SK-N-SH (cell line): ENCODE results near the gene NCKAP5. TPM values are rescaled to one million over a fixed set of nuclear protein-coding genes. Genes with fewer than 3 reads are reported as not detected.

Experiments used
- CTCF ChIA-PET: fragments of 300-600, 350-600 bp; formaldehyde crosslinking; extraction: SDS; loops from one replicate; lab custom pipeline; 2021; lab: Yijun Ruan, JAX
- POLR2A ChIA-PET: fragments of 350-600 bp; sonication (Branson Sonifier 250); formaldehyde crosslinking; extraction: SDS; loops from one replicate; lab custom pipeline; 2020; ENCODE audit warnings: antibody characterized with exemption, inconsistent platforms; lab: Yijun Ruan, JAX
- DNase-seq: peaks from one replicate; pipeline ENCODE4 v3.0.0; 2012
- H2AFZ ChIP-seq: fragments of 200-600 bp; sonication (generic); 2 replicates; pipeline ENCODE4 v1.8.1; 2016; ENCODE audit warnings: antibody characterized with exemption, mild to moderate bottlenecking, low read depth
- H3F3A ChIP-seq: fragments of 200-600 bp; sonication (generic); replicated peaks from 2 replicates; pipeline ENCODE3; 2016; ENCODE audit warnings: antibody characterized with exemption, mild to moderate bottlenecking; ENCODE audit not compliant: insufficient read depth
- H3K27ac ChIP-seq, 2 experiments: fragments of 200-500 bp in 1 of 2; fragments of 200-600 bp in 1 of 2; sonication (Bioruptor generic) in 1 of 2; sonication (generic), shearing (Covaris generic) in 1 of 2; 2 replicates each; pipeline versions ENCODE4 v1.5.1 to v1.6.1; 2014 to 2016; ENCODE audit warnings: low read depth in 2 of 2, inconsistent platforms in 1 of 2, low read length in 1 of 2, mild to moderate bottlenecking in 1 of 2, mixed read lengths in 1 of 2
- H3K27me3 ChIP-seq: fragments of 200-600 bp; sonication (generic), shearing (Covaris generic); 2 replicates; pipeline ENCODE4 v1.6.1; 2016; ENCODE audit warnings: mixed run types; ENCODE audit not compliant: insufficient read depth
- H3K36me3 ChIP-seq, 2 experiments: fragments of 200-500 bp in 1 of 2; fragments of 200-600 bp in 1 of 2; sonication (Bioruptor generic) in 1 of 2; sonication (generic) in 1 of 2; replicated peaks in 1 of 2; 2 replicates each; pipeline versions ENCODE3 to v1.5.1; 2014 to 2016; ENCODE audit warnings: low read length in 1 of 2, mild to moderate bottlenecking in 1 of 2; ENCODE audit not compliant: insufficient read depth in 2 of 2, control insufficient read depth in 1 of 2
- H3K4me1 ChIP-seq, 2 experiments: fragments of 200-500 bp in 1 of 2; fragments of 200-600 bp in 1 of 2; sonication (Bioruptor generic) in 1 of 2; sonication (generic), shearing (Covaris generic) in 1 of 2; 2 replicates each; pipeline versions ENCODE4 v1.5.1 to v1.6.1; 2014 to 2016; ENCODE audit warnings: low read depth in 1 of 2, low read length in 1 of 2, mixed run types in 1 of 2; ENCODE audit not compliant: insufficient read depth in 2 of 2, control insufficient read depth in 1 of 2
- H3K4me2 ChIP-seq: fragments of 200-600 bp; sonication (generic), shearing (Covaris generic); 2 replicates; pipeline ENCODE4 v1.6.1; 2017; ENCODE audit warnings: mixed run types
- H3K4me3 ChIP-seq, 2 experiments: fragments of 200-500 bp in 1 of 2; fragments of 200-600 bp in 1 of 2; sonication (Bioruptor generic) in 1 of 2; sonication (generic), shearing (Covaris generic) in 1 of 2; 2 replicates each; pipeline versions ENCODE4 v1.5.1 to v1.8.1; 2014 to 2016; ENCODE audit warnings: low read depth in 2 of 2, inconsistent platforms in 1 of 2, low read length in 1 of 2, mild to moderate bottlenecking in 1 of 2, mixed read lengths in 1 of 2, moderate library complexity in 1 of 2
- H3K79me2 ChIP-seq: fragments of 200-600 bp; sonication (generic); 2 replicates; pipeline ENCODE4 v1.8.1; 2017; ENCODE audit warnings: mild to moderate bottlenecking; ENCODE audit not compliant: insufficient read depth
- H3K9ac ChIP-seq: fragments of 200-600 bp; sonication (generic); 2 replicates; pipeline ENCODE4 v1.6.1; 2017; ENCODE audit warnings: mixed run types
- H3K9me2 ChIP-seq: fragments of 200-600 bp; sonication (generic); 2 replicates; pipeline ENCODE4 v1.6.1; 2017; ENCODE audit warnings: mixed run types
- H3K9me3 ChIP-seq: fragments of 200-600 bp; sonication (generic); 2 replicates; pipeline ENCODE4 v1.6.1; 2017; ENCODE audit warnings: mixed run types, mild to moderate bottlenecking, moderate library complexity
- H4K20me1 ChIP-seq: fragments of 200-600 bp; sonication (generic); 2 replicates; pipeline ENCODE4 v1.6.1; 2017; ENCODE audit warnings: mild to moderate bottlenecking, mixed run types; ENCODE audit not compliant: insufficient read depth
- ELF1 ChIP-seq: IDR thresholded peaks from 2 replicates; pipeline ENCODE4 v1.4.0; 2012
- EP300 ChIP-seq, 2 experiments: IDR thresholded peaks; 2 replicates each; pipeline versions ENCODE4 v1.4.0 to v1.6.1; 2012; ENCODE audit warnings: borderline replicate concordance in 1 of 2, low read depth in 1 of 2, low read length in 1 of 2
- FOXM1 ChIP-seq: IDR thresholded peaks from 2 replicates; pipeline ENCODE4 v1.4.0; 2012; ENCODE audit warnings: low read depth, mild to moderate bottlenecking
- GABPA ChIP-seq: IDR thresholded peaks from 2 replicates; pipeline ENCODE4 v1.4.0; 2012; ENCODE audit warnings: low read depth, mild to moderate bottlenecking
- GATA2 ChIP-seq: sonication (generic); formaldehyde crosslinking; IDR thresholded peaks from 2 replicates; pipeline ENCODE4 v1.5.0; 2020; ENCODE audit warnings: mild to moderate bottlenecking, missing genetic modification reagents
- JUND ChIP-seq: IDR thresholded peaks from 2 replicates; pipeline ENCODE4 v1.4.0; 2012
- MEF2A ChIP-seq: IDR thresholded peaks from 2 replicates; pipeline ENCODE4 v1.4.0; 2012; ENCODE audit warnings: low read depth, borderline replicate concordance
- NRF1 ChIP-seq: IDR thresholded peaks from 2 replicates; pipeline ENCODE4 v1.6.1; 2012; ENCODE audit warnings: low read depth, mild to moderate bottlenecking, low read length
- POLR2AphosphoS5 ChIP-seq: IDR thresholded peaks from 2 replicates; pipeline ENCODE4 v1.6.1; 2012; ENCODE audit warnings: low read depth, low read length
- RCOR1 ChIP-seq: fragments of 150-350 bp; IDR thresholded peaks from 2 replicates; pipeline ENCODE4 v1.6.1; 2017; ENCODE audit warnings: antibody characterized with exemption, low read length
- TCF12 ChIP-seq: IDR thresholded peaks from 2 replicates; pipeline ENCODE4 v1.4.0; 2012
- YY1 ChIP-seq: IDR thresholded peaks from 2 replicates; pipeline ENCODE4 v1.4.0; 2012; ENCODE audit warnings: low read depth, mild to moderate bottlenecking
- ZBTB33 ChIP-seq: IDR thresholded peaks from 2 replicates; pipeline ENCODE4 v1.4.0; 2012; ENCODE audit warnings: low read depth, borderline replicate concordance
- WGBS: methylation state at CpG from one replicate; pipeline ENCODE4 v1.1.6; 2017; ENCODE audit warnings: low lambda C conversion rate; 5-methylcytosine and 5-hydroxymethylcytosine counted together
- polyA plus RNA-seq, 3 experiments: library from polyadenylated mRNA; depleted of rRNA; stranded (reverse); fragments of >200 nt; gene quantifications; 2 replicates each; pipeline ENCODE4 v1.2.3, GENCODE V29; 2012
- TF ChIP-seq, protein P1 (sequence below): fragments of 200-600 bp; sonication (generic); IDR thresholded peaks from 2 replicates; pipeline ENCODE4 v1.6.1; 2017; ENCODE audit warnings: antibody characterized with exemption, mild to moderate bottlenecking, moderate library complexity
- TF ChIP-seq, protein P2 (sequence below): IDR thresholded peaks from 2 replicates; pipeline ENCODE4 v1.6.1; 2012; ENCODE audit warnings: mild to moderate bottlenecking, low read depth, low read length, moderate library complexity
- TF ChIP-seq, protein P3 (sequence below): fragments of 150-350 bp; IDR thresholded peaks from 2 replicates; pipeline ENCODE4 v1.6.1; 2016; ENCODE audit warnings: mild to moderate bottlenecking, low read depth, low read length
- TF ChIP-seq, protein P4 (sequence below): IDR thresholded peaks from 2 replicates; pipeline ENCODE4 v1.4.0; 2012; ENCODE audit warnings: low read depth, borderline replicate concordance

NCKAP5 gene
- polyA plus RNA-seq, 1 of the 3 experiments (the other 2 are of a cell fraction) = 0.02 TPM

GRCh38 chr2:133569286-133569830, 1.1 kb upstream of the NCKAP5 start:
- no peak for TF ChIP-seq TCF12
- no peak for TF ChIP-seq FOXM1
- TF ChIP-seq RCOR1 = no peak
- no peak for TF ChIP-seq POLR2AphosphoS5
- TF ChIP-seq JUND = no peak
- no peak for TF ChIP-seq GABPA
- TF ChIP-seq, protein P1, sequence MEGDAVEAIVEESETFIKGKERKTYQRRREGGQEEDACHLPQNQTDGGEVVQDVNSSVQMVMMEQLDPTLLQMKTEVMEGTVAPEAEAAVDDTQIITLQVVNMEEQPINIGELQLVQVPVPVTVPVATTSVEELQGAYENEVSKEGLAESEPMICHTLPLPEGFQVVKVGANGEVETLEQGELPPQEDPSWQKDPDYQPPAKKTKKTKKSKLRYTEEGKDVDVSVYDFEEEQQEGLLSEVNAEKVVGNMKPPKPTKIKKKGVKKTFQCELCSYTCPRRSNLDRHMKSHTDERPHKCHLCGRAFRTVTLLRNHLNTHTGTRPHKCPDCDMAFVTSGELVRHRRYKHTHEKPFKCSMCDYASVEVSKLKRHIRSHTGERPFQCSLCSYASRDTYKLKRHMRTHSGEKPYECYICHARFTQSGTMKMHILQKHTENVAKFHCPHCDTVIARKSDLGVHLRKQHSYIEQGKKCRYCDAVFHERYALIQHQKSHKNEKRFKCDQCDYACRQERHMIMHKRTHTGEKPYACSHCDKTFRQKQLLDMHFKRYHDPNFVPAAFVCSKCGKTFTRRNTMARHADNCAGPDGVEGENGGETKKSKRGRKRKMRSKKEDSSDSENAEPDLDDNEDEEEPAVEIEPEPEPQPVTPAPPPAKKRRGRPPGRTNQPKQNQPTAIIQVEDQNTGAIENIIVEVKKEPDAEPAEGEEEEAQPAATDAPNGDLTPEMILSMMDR = no peak
- TF ChIP-seq, protein P2, sequence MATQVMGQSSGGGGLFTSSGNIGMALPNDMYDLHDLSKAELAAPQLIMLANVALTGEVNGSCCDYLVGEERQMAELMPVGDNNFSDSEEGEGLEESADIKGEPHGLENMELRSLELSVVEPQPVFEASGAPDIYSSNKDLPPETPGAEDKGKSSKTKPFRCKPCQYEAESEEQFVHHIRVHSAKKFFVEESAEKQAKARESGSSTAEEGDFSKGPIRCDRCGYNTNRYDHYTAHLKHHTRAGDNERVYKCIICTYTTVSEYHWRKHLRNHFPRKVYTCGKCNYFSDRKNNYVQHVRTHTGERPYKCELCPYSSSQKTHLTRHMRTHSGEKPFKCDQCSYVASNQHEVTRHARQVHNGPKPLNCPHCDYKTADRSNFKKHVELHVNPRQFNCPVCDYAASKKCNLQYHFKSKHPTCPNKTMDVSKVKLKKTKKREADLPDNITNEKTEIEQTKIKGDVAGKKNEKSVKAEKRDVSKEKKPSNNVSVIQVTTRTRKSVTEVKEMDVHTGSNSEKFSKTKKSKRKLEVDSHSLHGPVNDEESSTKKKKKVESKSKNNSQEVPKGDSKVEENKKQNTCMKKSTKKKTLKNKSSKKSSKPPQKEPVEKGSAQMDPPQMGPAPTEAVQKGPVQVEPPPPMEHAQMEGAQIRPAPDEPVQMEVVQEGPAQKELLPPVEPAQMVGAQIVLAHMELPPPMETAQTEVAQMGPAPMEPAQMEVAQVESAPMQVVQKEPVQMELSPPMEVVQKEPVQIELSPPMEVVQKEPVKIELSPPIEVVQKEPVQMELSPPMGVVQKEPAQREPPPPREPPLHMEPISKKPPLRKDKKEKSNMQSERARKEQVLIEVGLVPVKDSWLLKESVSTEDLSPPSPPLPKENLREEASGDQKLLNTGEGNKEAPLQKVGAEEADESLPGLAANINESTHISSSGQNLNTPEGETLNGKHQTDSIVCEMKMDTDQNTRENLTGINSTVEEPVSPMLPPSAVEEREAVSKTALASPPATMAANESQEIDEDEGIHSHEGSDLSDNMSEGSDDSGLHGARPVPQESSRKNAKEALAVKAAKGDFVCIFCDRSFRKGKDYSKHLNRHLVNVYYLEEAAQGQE = no peak
- TF ChIP-seq ELF1 = no peak
- TF ChIP-seq MEF2A = no peak
- TF ChIP-seq, protein P3, sequence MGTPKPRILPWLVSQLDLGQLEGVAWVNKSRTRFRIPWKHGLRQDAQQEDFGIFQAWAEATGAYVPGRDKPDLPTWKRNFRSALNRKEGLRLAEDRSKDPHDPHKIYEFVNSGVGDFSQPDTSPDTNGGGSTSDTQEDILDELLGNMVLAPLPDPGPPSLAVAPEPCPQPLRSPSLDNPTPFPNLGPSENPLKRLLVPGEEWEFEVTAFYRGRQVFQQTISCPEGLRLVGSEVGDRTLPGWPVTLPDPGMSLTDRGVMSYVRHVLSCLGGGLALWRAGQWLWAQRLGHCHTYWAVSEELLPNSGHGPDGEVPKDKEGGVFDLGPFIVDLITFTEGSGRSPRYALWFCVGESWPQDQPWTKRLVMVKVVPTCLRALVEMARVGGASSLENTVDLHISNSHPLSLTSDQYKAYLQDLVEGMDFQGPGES = no peak
- no peak for TF ChIP-seq YY1
- TF ChIP-seq, protein P4, sequence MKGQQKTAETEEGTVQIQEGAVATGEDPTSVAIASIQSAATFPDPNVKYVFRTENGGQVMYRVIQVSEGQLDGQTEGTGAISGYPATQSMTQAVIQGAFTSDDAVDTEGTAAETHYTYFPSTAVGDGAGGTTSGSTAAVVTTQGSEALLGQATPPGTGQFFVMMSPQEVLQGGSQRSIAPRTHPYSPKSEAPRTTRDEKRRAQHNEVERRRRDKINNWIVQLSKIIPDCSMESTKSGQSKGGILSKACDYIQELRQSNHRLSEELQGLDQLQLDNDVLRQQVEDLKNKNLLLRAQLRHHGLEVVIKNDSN = no peak
- no peak for TF ChIP-seq EP300 (IDR thresholded peaks at IDR 0.05; ENCODE audit: borderline replicate concordance in 1 of 2, low read depth in 1 of 2, low read length in 1 of 2)
- no peak for TF ChIP-seq ZBTB33
- no peak for TF ChIP-seq NRF1
- TF ChIP-seq GATA2 = no peak
- Histone ChIP-seq H3K79me2 (no peaks in the 10 kb centered on the region), H3K9me2 (no peaks in the 10 kb centered on the region), H3F3A (no peaks in the 10 kb centered on the region), H3K36me3 (no peaks in the 10 kb centered on the region), H3K27me3 (no peaks in the 10 kb centered on the region), H3K9me3 (no peaks in the 10 kb centered on the region), H3K4me2 (no peak overlapping the region), H3K9ac (no peak overlapping the region), H3K4me3 (no peak overlapping the region), H3K4me1 (peaks cover 4 to 9% of the 10 kb centered on the region in 2 experiments; a peak in 2 of 4 replicates), H4K20me1 (no peaks in the 10 kb centered on the region), H3K27ac (no peak overlapping the region), H2AFZ (no peak overlapping the region)
- ChIA-PET POLR2A (no interaction called here), CTCF (no interaction called here)
- WGBS = 74% methylated on average over 4 of the region's 4 CpGs
- DNase-seq = no peak
